ENCODE data around the gene P2RX3. TPM values are rescaled to one million over a fixed set of nuclear protein-coding genes. Genes with fewer than 3 reads are reported as not detected.
"Not testable (repeated sequence)": the region's sequence is repeated elsewhere in the genome, so short reads cannot be mapped to it uniquely, and the experiment has no call there.

The P2RX3 gene
- total RNA-seq, 4 donors from 2014 or later, result not detected

- in situ Hi-C loops (cut with MboI; ENCODE audit: low pct_ligation_motif_present in 1 of 4, low pct_unique_long_range_greater_than_20kb in 1 of 4, low sequenced_read_pairs in 3 of 4), result no loop called here
- TF ChIP-seq POLR2AphosphoS5 (IDR thresholded peaks at IDR 0.05) (no peak), EP300 (IDR thresholded peaks at IDR 0.05; ENCODE audit: low read depth) (no peak), POLR2A (IDR thresholded peaks at IDR 0.05) (no peak)
- intact Hi-C loops (cut with DNase I; ENCODE audit: low total_unique reads), result no loop called here
- Histone ChIP-seq H3K36me3 (no peaks in the 10 kb centered on the region), H3K4me1 (peaks cover 0 to 4% (median 0%) of the 10 kb centered on the region in 4 donors), H3K4me3 (no peak overlapping the region), H3K27ac (no peak overlapping the region), H3K27me3 (no peaks in the 10 kb centered on the region), H3K9me3 (no peaks in the 10 kb centered on the region)
- DNase-seq, result no peak
- WGBS, 2 donors (ENCODE audit: low coverage in 1 of 2), result 81 to 84% methylated on average over 3 to 9 of the region's 9 CpGs
Measured at GRCh38 chr11:57359896-57360690, 21.9 kb downstream of the P2RX3 start.

- H3K36me3 ChIP-seq, result no peaks in the 10 kb centered on the region
- no peak overlapping the region for H3K4me3 ChIP-seq
- no peak for DNase-seq
- in situ Hi-C loops (cut with MboI; ENCODE audit: low pct_ligation_motif_present in 1 of 4, low pct_unique_long_range_greater_than_20kb in 1 of 4, low sequenced_read_pairs in 3 of 4) (no loop called here), intact Hi-C loops (cut with DNase I; ENCODE audit: low total_unique reads) (no loop called here)
- H3K9me3 ChIP-seq, result no peaks in the 10 kb centered on the region
- peaks cover 0 to 4% (median 0%) of the 10 kb centered on the region in 4 donors for H3K4me1 ChIP-seq
- no peak overlapping the region for H3K27ac ChIP-seq
- 91% methylated on average over 8 of the region's 8 CpGs; no CpG with 5 or more reads in 1 of the 2 donors for WGBS, 2 donors (ENCODE audit: low coverage in 1 of 2)
- TF ChIP-seq POLR2A (IDR thresholded peaks at IDR 0.05) (no peak), EP300 (IDR thresholded peaks at IDR 0.05; ENCODE audit: low read depth) (no peak), CTCF (IDR thresholded peaks at IDR 0.05) (no peak)
- H3K27me3 ChIP-seq, result no peaks in the 10 kb centered on the region
Measured at GRCh38 chr11:57360991-57361390, 22.8 kb downstream of the P2RX3 start.

GRCh38 chr11:57361420-57361819 is 23.3 kb downstream of the P2RX3 start:
- H3K27me3 ChIP-seq; in situ Hi-C loops (cut with MboI; ENCODE audit: low pct_ligation_motif_present in 1 of 4, low pct_unique_long_range_greater_than_20kb in 1 of 4, low sequenced_read_pairs in 3 of 4); H3K27ac ChIP-seq; H3K4me3 ChIP-seq; DNase-seq; H3K4me1 ChIP-seq; H3K9me3 ChIP-seq; intact Hi-C loops (cut with DNase I; ENCODE audit: low total_unique reads); H3K36me3 ChIP-seq: not testable (repeated sequence)

GRCh38 chr11:57361926-57362325 is 23.8 kb downstream of the P2RX3 start:
- 72 to 83% methylated on average over 2 to 3 of the region's 3 CpGs for WGBS, 2 donors (ENCODE audit: low coverage in 1 of 2)
- in situ Hi-C loops (cut with MboI; ENCODE audit: low pct_ligation_motif_present in 1 of 4, low pct_unique_long_range_greater_than_20kb in 1 of 4, low sequenced_read_pairs in 3 of 4), result no loop called here

More at GRCh38 chr11:57361926-57362325, 23.8 kb downstream of the P2RX3 start:
- Histone ChIP-seq H3K27me3 (no peaks in the 10 kb centered on the region), H3K27ac (no peak overlapping the region), H3K4me1 (peaks cover 0 to 4% (median 0%) of the 10 kb centered on the region in 4 donors), H3K36me3 (no peaks in the 10 kb centered on the region), H3K9me3 (no peaks in the 10 kb centered on the region), H3K4me3 (no peak overlapping the region)
- TF ChIP-seq CTCF (IDR thresholded peaks at IDR 0.05) (no peak), EP300 (IDR thresholded peaks at IDR 0.05; ENCODE audit: low read depth) (no peak), POLR2AphosphoS5 (IDR thresholded peaks at IDR 0.05) (no peak), POLR2A (IDR thresholded peaks at IDR 0.05) (no peak)
- intact Hi-C loops (cut with DNase I; ENCODE audit: low total_unique reads), result no loop called here
- no peak for DNase-seq

Measured in transverse colon (tissue), 4 donors.